Measurements from ENCODE around the gene DNAH6. TPM values are rescaled to one million over a fixed set of nuclear protein-coding genes. Genes with fewer than 3 reads are reported as not detected.

DNAH6 gene
- total RNA-seq, 1 experiment from 2014 or later, result 0.26 TPM

DNA sequence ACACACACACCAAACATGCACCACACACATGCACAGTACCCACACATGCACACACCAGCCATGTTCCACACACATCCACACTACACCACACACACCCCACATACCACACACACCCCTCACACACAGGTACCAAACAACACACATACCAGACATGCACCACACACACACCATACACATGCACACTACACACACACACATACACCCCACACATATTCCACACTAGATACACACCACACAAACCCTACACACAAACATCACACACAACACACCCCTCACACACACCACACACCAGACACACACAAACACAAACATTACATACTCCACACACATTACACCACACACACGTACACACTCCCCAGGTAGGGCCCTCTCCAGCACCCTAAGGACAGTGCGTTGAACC is 313.4 kb downstream of the DNAH6 start:
- Histone ChIP-seq H4K20me1 (ENCODE audit: control insufficient read depth, insufficient read depth, insufficient read length) (no peaks in the 10 kb centered on the region), H2BK15ac (ENCODE audit: low read depth, low read length) (no peak overlapping the region), H3K4ac (ENCODE audit: low read depth, low read length) (no peak overlapping the region), H3K79me1 (ENCODE audit: insufficient read depth, low read depth, low read length, poor library complexity, severe bottlenecking) (no peaks in the 10 kb centered on the region), H2BK5ac (ENCODE audit: insufficient read length, low read length) (no peak overlapping the region), H3K9me3 (ENCODE audit: control insufficient read depth, low read depth, low read length) (no peaks in the 10 kb centered on the region), H3K4me1 (ENCODE audit: insufficient read depth, low read length) (peaks cover 5% of the 10 kb centered on the region; the same call in 1 of the 2 replicates), H3K56ac (ENCODE audit: insufficient read length, low read depth, low read length) (no peak overlapping the region), H4K8ac (replicated peaks; ENCODE audit: insufficient read length, low read depth, low read length) (no peak overlapping the region), H2BK12ac (ENCODE audit: insufficient read length, low read depth, low read length) (no peak overlapping the region), H2BK120ac (ENCODE audit: low read depth, low read length, poor library complexity, severe bottlenecking) (no peak overlapping the region), H3K27ac (ENCODE audit: insufficient read length, low read depth, low read length) (no peak overlapping the region), H3K79me2 (ENCODE audit: insufficient read depth, low read length) (no peaks in the 10 kb centered on the region), H3K18ac (ENCODE audit: insufficient read length, low read depth, low read length) (no peak overlapping the region), H3K23me2 (ENCODE audit: insufficient read length, low read depth, low read length, poor library complexity, severe bottlenecking) (no peaks in the 10 kb centered on the region), H4K91ac (ENCODE audit: insufficient read length, low read depth, low read length) (no peak overlapping the region), H3T11ph (ENCODE audit: low read length) (no peak overlapping the region), H3K23ac (ENCODE audit: insufficient read length, low read depth, low read length) (no peak overlapping the region), H3K9ac (ENCODE audit: extremely low read depth, insufficient read length, low read length) (no peak overlapping the region), H2BK20ac (ENCODE audit: low read depth, low read length, poor library complexity, severe bottlenecking) (no peak overlapping the region), H2AFZ (ENCODE audit: low read length) (no peak overlapping the region), H4K5ac (ENCODE audit: insufficient read length, low read depth, low read length) (no peak overlapping the region), H3K27me3 (ENCODE audit: insufficient read depth, low read length) (no peaks in the 10 kb centered on the region), H2AK5ac (ENCODE audit: insufficient read length, low read length) (peak overlapping the region; percentile 0), H3K4me2 (ENCODE audit: insufficient read depth, insufficient read length, low read length) (no peak overlapping the region), H3K14ac (ENCODE audit: insufficient read depth, low read length) (no peak overlapping the region; the same call in 1 of the 2 replicates)
- no CpG with 5 or more reads among the region's 2 CpGs for WGBS (ENCODE audit: extremely low coverage, insufficient read length, low lambda C conversion rate)
- Mint-ChIP-seq H3K27me3 (ENCODE audit: low read depth) (peaks cover 31% of the 10 kb centered on the region), H3K4me1 (peaks cover 10 to 16% of the 10 kb centered on the region in 2 experiments), H3K9me3 (no peaks in the 10 kb centered on the region), H3K36me3 (ENCODE audit: insufficient read depth in 1 of 3, low read depth in 3 of 3) (no peaks in the 10 kb centered on the region; a peak in 1 of 7 replicates), H3K4me3 (no peak overlapping the region), H3K27ac (no peak overlapping the region)
- TF ChIP-seq, protein P1, sequence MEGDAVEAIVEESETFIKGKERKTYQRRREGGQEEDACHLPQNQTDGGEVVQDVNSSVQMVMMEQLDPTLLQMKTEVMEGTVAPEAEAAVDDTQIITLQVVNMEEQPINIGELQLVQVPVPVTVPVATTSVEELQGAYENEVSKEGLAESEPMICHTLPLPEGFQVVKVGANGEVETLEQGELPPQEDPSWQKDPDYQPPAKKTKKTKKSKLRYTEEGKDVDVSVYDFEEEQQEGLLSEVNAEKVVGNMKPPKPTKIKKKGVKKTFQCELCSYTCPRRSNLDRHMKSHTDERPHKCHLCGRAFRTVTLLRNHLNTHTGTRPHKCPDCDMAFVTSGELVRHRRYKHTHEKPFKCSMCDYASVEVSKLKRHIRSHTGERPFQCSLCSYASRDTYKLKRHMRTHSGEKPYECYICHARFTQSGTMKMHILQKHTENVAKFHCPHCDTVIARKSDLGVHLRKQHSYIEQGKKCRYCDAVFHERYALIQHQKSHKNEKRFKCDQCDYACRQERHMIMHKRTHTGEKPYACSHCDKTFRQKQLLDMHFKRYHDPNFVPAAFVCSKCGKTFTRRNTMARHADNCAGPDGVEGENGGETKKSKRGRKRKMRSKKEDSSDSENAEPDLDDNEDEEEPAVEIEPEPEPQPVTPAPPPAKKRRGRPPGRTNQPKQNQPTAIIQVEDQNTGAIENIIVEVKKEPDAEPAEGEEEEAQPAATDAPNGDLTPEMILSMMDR (conservative IDR thresholded peaks at IDR 0.05), result no peak
- no peak for DNase-seq
